ENCODE results near the gene SLC10A7.

- TF ChIP-seq ZNF274 (IDR thresholded peaks at IDR 0.05; ENCODE audit: low read depth, low read length) (no peak), YY1 (IDR thresholded peaks at IDR 0.05; ENCODE audit: insufficient read depth, insufficient read length) (no peak), SUZ12 (IDR thresholded peaks at IDR 0.05; ENCODE audit: extremely low read depth, insufficient read depth, insufficient read length) (no peak)
Observed at GRCh38 chr4:146282657-146283056, 239.1 kb downstream of the SLC10A7 start.
